Activated T-cell treated with anti-CD3 and anti-CD28 coated beads, Interleukin-2, amount 50 U/mL, for 4 hours (primary cell): ENCODE data around the gene KIAA1549. TPM values are rescaled to one million over a fixed set of nuclear protein-coding genes. Genes with fewer than 3 reads are reported as not detected.

Experiments
- ATAC-seq, 2 donors: fragments of 200-7000 bp; cut with Tn5 transposase; one replicate each; pipeline ENCODE4 v1.10.0; 2021
- DNase-seq: peaks from one replicate; pipeline ENCODE4 v3.0.0-alpha.2; 2020
- H3K27me3 Mint-ChIP-seq: one replicate; pipeline ENCODE4 v1.8.0; 2021; ENCODE audit warnings: low read depth, mixed read lengths
- H3K36me3 Mint-ChIP-seq: one replicate; pipeline ENCODE4 v1.8.0; 2022; ENCODE audit warnings: mixed read lengths; ENCODE audit not compliant: insufficient read depth
- H3K4me1 Mint-ChIP-seq: one replicate; pipeline ENCODE4 v1.8.0; 2021; ENCODE audit warnings: low read depth, mixed read lengths
- H3K4me3 Mint-ChIP-seq: one replicate; pipeline ENCODE4 v1.8.0; 2021; ENCODE audit warnings: mild to moderate bottlenecking, moderate library complexity, mixed read lengths
- H3K9me3 Mint-ChIP-seq: one replicate; pipeline ENCODE4 v1.8.0; 2021; ENCODE audit warnings: mixed read lengths
- total RNA-seq, 3 donors: library from RNA; stranded (reverse); gene quantifications; one replicate each; pipeline ENCODE4 v1.2.1, GENCODE V29; 2021

Gene KIAA1549
- total RNA-seq, 3 donors from 2014 or later: 0.27 to 0.53 (median 0.46) TPM

GRCh38 chr7:138866353-138866752 lies 114.8 kb downstream of the KIAA1549 start:
- Mint-ChIP-seq H3K27me3 (peaks cover 7% of the 10 kb centered on the region), H3K36me3 (no peaks in the 10 kb centered on the region), H3K4me1 (peaks cover 13% of the 10 kb centered on the region), H3K4me3 (no peak overlapping the region), H3K9me3 (no peaks in the 10 kb centered on the region)
- no peak for DNase-seq
- ATAC-seq: no peak

- Mint-ChIP-seq H3K36me3 (no peaks in the 10 kb centered on the region), H3K27me3 (peaks cover 4% of the 10 kb centered on the region), H3K4me1 (peaks cover 13% of the 10 kb centered on the region), H3K4me3 (no peak overlapping the region), H3K9me3 (no peaks in the 10 kb centered on the region)
- DNase-seq (peak; percentile 42), ATAC-seq (peak; percentile 45 to 46)
Observed at GRCh38 chr7:138865843-138866242, 115.3 kb downstream of the KIAA1549 start.

GRCh38 chr7:138864667-138865066 lies 116.5 kb downstream of the KIAA1549 start:
- no peak for DNase-seq
- Mint-ChIP-seq H3K4me3 (no peak overlapping the region), H3K27me3 (peaks cover 4% of the 10 kb centered on the region), H3K36me3 (no peaks in the 10 kb centered on the region), H3K9me3 (no peaks in the 10 kb centered on the region), H3K4me1 (peaks cover 13% of the 10 kb centered on the region)
- ATAC-seq: peak; percentile 71 to 77

DNA sequence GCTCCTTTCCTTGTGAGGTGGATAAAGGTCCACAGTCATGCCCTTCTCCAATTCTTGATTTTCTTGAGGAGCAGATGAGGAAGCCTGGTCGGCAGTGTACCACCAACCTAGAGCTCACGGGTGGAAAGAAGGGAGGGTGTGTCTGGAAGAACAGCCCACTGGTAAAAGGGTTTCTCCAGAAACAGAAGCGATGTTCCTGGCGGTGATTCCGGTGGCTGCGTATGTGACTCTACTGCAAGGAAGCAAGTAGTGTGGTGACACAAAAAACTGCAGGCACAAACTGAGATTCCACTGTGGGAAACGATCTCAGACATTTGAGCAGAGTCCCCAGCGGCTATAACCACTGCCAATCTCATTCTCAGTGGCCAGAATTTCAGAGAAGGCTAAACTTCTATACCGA lies 117.3 kb downstream of the KIAA1549 start:
- H3K4me1 Mint-ChIP-seq: peaks cover 13% of the 10 kb centered on the region
- DNase-seq: no peak
- H3K36me3 Mint-ChIP-seq: no peaks in the 10 kb centered on the region
- H3K27me3 Mint-ChIP-seq: peaks cover 2% of the 10 kb centered on the region
- no peak for ATAC-seq
- H3K9me3 Mint-ChIP-seq: no peaks in the 10 kb centered on the region
- no peak overlapping the region for H3K4me3 Mint-ChIP-seq

DNA sequence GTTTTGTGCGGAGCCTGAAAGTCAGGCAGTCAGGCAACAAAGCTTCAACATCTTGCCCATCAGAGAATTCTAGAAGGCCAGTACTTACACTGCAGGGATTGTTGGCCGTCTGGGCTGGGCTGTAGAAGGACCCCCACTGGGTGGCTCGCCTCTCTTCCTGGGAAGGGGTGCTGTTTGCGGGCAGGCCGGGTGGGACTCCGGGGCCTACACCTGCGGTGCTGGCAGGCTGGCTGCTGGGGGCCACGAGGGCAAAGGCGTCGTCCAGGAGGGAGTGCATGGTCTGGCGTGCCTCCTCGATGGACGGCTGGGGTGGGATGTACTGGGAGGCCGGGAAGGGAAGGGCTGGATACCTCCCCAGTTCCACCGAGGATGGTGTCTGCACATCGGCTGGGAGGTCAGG lies 120.1 kb downstream of the KIAA1549 start:
- no peak for DNase-seq
- peaks cover 3% of the 10 kb centered on the region for H3K36me3 Mint-ChIP-seq
- H3K4me1 Mint-ChIP-seq: peaks cover 13% of the 10 kb centered on the region
- H3K4me3 Mint-ChIP-seq: no peak overlapping the region
- no peak for ATAC-seq
- peaks cover 14% of the 10 kb centered on the region for H3K9me3 Mint-ChIP-seq
- H3K27me3 Mint-ChIP-seq: peaks cover 2% of the 10 kb centered on the region

GRCh38 chr7:138857728-138858127 lies 123.5 kb downstream of the KIAA1549 start:
- H3K9me3 Mint-ChIP-seq: peaks cover 14% of the 10 kb centered on the region
- no peak overlapping the region for H3K4me3 Mint-ChIP-seq
- H3K4me1 Mint-ChIP-seq: no peaks in the 10 kb centered on the region
- DNase-seq: no peak
- peaks cover 2% of the 10 kb centered on the region for H3K27me3 Mint-ChIP-seq
- ATAC-seq: no peak
- peaks cover 3% of the 10 kb centered on the region for H3K36me3 Mint-ChIP-seq

DNA sequence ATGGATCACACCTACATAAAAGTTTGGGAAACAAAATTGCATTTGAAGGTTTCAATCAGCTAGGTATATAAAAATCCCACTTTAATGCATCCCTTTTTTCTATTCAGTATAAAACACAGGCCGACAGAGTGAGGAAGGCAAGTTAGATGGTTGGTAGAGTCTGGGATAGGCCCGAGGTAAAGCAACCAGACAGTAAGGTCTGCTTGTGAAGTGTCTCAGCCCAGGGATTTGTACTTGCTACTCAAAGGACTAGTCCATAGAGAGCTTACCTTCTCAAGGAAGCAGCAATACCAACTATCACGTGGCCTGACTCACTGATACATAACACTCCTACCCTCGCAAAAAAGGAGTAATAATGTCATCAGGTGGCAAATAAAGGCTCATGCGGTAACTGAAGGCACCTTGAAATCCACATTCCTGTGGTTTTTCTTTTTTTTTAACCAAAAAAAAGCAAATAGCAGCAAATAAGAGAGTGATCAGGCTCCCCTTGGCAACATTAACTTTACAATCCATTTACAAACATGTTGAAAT lies 127.0 kb downstream of the KIAA1549 start:
- Mint-ChIP-seq H3K9me3 (peaks cover 19% of the 10 kb centered on the region), H3K4me1 (no peaks in the 10 kb centered on the region), H3K27me3 (peaks cover 2% of the 10 kb centered on the region), H3K36me3 (peaks cover 3% of the 10 kb centered on the region), H3K4me3 (no peak overlapping the region)
- ATAC-seq (no peak), DNase-seq (no peak)

GRCh38 chr7:138853448-138853847 lies 127.7 kb downstream of the KIAA1549 start:
- peaks cover 2% of the 10 kb centered on the region for H3K36me3 Mint-ChIP-seq
- no peak for ATAC-seq

GRCh38 chr7:138852469-138852868 lies 128.7 kb downstream of the KIAA1549 start:
- Mint-ChIP-seq H3K27me3 (peaks cover 2% of the 10 kb centered on the region), H3K4me3 (no peak overlapping the region), H3K36me3 (no peaks in the 10 kb centered on the region), H3K9me3 (peaks cover 9% of the 10 kb centered on the region), H3K4me1 (no peaks in the 10 kb centered on the region)
- DNase-seq (no peak), ATAC-seq (no peak)

More at GRCh38 chr7:138853448-138853847, 127.7 kb downstream of the KIAA1549 start:
- no peaks in the 10 kb centered on the region for H3K4me1 Mint-ChIP-seq
- DNase-seq: no peak
- peaks cover 18% of the 10 kb centered on the region for H3K9me3 Mint-ChIP-seq
- peaks cover 2% of the 10 kb centered on the region for H3K27me3 Mint-ChIP-seq
- no peak overlapping the region for H3K4me3 Mint-ChIP-seq

DNA sequence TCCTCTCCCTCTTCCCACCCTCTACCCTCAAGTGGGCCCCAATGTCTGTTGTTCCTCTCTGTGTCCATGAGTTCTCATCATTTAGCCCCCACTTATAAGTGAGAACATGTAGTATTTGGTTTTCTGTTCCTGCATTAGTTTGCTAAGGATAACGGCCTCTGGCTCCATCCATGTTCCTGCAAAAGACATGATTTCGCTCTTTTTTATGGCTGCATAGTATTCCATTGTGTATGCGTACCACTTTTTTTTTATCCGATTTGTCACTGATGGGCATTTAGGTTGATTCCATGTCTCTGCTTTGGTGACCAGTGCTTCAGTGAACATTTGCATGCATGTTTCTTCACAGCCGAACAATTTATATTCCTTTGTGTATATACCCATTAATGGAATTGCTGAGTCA lies 131.5 kb downstream of the KIAA1549 start:
- H3K9me3 Mint-ChIP-seq: peaks cover 5% of the 10 kb centered on the region
- H3K4me3 Mint-ChIP-seq: no peak overlapping the region
- DNase-seq (no peak), ATAC-seq (no peak)
- H3K27me3 Mint-ChIP-seq: peaks cover 3% of the 10 kb centered on the region
- H3K36me3 Mint-ChIP-seq: no peaks in the 10 kb centered on the region
- H3K4me1 Mint-ChIP-seq: no peaks in the 10 kb centered on the region

GRCh38 chr7:138848056-138848980 lies 132.9 kb downstream of the KIAA1549 start:
- no peak for DNase-seq
- Mint-ChIP-seq H3K9me3 (peaks cover 5% of the 10 kb centered on the region), H3K27me3 (peaks cover 3% of the 10 kb centered on the region), H3K4me3 (no peak overlapping the region), H3K36me3 (no peaks in the 10 kb centered on the region), H3K4me1 (no peaks in the 10 kb centered on the region)
- ATAC-seq: no peak

GRCh38 chr7:138845711-138846110 lies 135.5 kb downstream of the KIAA1549 start:
- ATAC-seq: no peak
- H3K4me3 Mint-ChIP-seq: no peak overlapping the region

DNA sequence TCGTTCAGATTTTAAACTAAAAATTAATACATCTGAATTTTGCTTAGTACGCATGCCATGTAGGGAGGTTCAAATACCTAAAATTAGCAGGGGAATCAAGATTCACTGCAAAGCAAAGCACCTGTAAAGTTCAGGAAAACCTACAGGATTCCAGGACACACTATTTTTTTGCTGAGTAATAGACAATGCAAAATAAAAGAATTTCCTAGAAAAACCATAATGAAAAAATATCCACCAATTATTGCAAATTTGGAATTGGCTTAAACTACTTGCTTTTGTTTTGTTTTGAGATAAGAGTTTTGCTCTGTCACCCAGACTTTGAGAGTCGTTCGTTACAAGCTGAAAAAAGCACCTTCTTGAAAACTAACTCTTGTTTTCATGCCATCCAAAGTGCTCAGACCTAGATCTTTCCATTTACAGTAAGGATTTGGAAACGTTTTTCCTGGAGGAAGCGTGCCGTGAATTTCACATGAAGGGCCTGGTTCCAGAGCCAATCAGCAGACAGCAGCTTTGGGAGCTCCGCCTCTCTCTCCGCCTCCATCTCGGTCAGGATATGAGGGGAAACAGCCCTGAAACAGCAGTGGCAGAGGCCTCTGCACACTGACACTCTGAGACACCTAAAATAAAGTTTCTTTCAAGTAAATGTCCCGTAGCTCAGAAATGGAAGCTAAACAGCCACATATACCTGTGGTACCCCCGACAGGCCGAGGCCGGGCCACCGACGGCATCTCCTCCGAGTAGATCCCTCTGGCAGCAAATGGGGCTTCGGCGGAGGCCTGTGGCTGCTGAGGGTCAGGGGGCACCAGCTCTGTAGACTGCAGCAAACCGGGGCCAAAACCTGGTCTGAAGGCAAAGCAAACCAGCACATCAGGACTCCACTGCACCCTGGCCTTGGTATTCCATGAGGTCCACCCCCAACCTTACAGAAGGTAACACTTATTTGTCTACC lies 137.3 kb downstream of the KIAA1549 start:
- ATAC-seq (no peak), DNase-seq (no peak)
- H3K36me3 Mint-ChIP-seq: no peaks in the 10 kb centered on the region
- H3K9me3 Mint-ChIP-seq: no peaks in the 10 kb centered on the region
- H3K4me3 Mint-ChIP-seq: no peak overlapping the region
- H3K27me3 Mint-ChIP-seq: peaks cover 13% of the 10 kb centered on the region
- H3K4me1 Mint-ChIP-seq: no peaks in the 10 kb centered on the region

More at GRCh38 chr7:138845711-138846110, 135.5 kb downstream of the KIAA1549 start:
- no peaks in the 10 kb centered on the region for H3K4me1 Mint-ChIP-seq
- H3K27me3 Mint-ChIP-seq: peaks cover 4% of the 10 kb centered on the region
- DNase-seq: no peak
- peaks cover 5% of the 10 kb centered on the region for H3K9me3 Mint-ChIP-seq
- H3K36me3 Mint-ChIP-seq: no peaks in the 10 kb centered on the region

GRCh38 chr7:138842111-138842510 lies 139.1 kb downstream of the KIAA1549 start:
- H3K27me3 Mint-ChIP-seq: peaks cover 13% of the 10 kb centered on the region
- H3K36me3 Mint-ChIP-seq: no peaks in the 10 kb centered on the region
- DNase-seq: no peak
- H3K4me1 Mint-ChIP-seq: no peaks in the 10 kb centered on the region
- ATAC-seq: no peak
- H3K4me3 Mint-ChIP-seq: no peak overlapping the region
- H3K9me3 Mint-ChIP-seq: no peaks in the 10 kb centered on the region
